Epithelial cell of esophagus (primary cell): ENCODE measurements around the gene TAS2R60.

Experiments used
- DNase-seq: peaks from one replicate; pipeline ENCODE4 v3.0.0; 2010; ENCODE audit warnings: low read depth
- H3K4me3 ChIP-seq: 2 replicates; pipeline ENCODE4 v1.5.1; 2011; ENCODE audit warnings: mild to moderate bottlenecking, low read length, control low read depth
- TF ChIP-seq, protein P1 (sequence below): IDR thresholded peaks from 2 replicates; pipeline ENCODE4 v1.5.1; 2011; ENCODE audit warnings: low read depth, mild to moderate bottlenecking, low read length, control low read depth, inconsistent platforms; ENCODE audit not compliant: insufficient read depth; ENCODE audit errors: missing control alignments

Gene TAS2R60, protein sequence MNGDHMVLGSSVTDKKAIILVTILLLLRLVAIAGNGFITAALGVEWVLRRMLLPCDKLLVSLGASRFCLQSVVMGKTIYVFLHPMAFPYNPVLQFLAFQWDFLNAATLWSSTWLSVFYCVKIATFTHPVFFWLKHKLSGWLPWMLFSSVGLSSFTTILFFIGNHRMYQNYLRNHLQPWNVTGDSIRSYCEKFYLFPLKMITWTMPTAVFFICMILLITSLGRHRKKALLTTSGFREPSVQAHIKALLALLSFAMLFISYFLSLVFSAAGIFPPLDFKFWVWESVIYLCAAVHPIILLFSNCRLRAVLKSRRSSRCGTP

DNA sequence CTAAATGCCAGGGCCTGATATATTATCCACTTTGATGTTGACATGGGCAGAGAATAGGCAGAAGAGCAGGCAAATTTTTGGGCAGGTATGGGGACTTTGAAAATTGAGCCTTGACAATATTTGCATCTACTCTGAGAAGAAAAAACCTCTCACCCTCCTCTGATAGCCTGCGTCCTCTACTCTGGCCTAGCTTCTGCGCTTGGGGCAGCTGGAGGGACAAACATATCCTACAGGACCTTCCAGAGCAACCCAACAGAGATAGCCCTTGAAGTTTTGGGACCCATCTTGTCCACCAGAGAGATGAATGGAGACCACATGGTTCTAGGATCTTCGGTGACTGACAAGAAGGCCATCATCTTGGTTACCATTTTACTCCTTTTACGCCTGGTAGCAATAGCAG, at the start of gene TAS2R60:
TAS2R60 (plus strand) TSS at position 301 of the 400 bp plus-strand sequence; CDS start at position 301, 0 bp downstream.
- DNase-seq: no peak
- no peak within 1 kb of the TSS for H3K4me3 ChIP-seq
- TF ChIP-seq, protein P1, sequence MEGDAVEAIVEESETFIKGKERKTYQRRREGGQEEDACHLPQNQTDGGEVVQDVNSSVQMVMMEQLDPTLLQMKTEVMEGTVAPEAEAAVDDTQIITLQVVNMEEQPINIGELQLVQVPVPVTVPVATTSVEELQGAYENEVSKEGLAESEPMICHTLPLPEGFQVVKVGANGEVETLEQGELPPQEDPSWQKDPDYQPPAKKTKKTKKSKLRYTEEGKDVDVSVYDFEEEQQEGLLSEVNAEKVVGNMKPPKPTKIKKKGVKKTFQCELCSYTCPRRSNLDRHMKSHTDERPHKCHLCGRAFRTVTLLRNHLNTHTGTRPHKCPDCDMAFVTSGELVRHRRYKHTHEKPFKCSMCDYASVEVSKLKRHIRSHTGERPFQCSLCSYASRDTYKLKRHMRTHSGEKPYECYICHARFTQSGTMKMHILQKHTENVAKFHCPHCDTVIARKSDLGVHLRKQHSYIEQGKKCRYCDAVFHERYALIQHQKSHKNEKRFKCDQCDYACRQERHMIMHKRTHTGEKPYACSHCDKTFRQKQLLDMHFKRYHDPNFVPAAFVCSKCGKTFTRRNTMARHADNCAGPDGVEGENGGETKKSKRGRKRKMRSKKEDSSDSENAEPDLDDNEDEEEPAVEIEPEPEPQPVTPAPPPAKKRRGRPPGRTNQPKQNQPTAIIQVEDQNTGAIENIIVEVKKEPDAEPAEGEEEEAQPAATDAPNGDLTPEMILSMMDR: no peak

DNA sequence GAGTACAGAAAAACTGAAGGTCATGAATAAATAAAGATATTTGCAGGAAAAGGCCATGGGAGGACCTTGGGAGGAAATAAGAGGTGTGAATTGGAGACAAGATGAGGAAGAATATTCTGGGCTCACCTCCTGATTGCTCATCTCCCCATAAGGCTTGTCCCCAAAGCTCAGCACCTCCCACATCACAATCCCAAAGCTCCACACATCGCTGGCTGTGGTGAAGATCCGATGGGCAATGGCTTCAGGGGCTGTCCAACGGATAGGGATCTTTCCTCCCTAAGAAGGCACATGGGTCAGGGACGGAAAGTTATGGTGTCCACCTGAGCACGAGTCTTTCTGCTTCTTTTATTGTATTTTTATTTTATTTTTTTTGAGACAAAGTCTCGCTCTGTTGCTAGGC, 49.2 kb upstream of the TAS2R60 start:
- TF ChIP-seq, protein P1: no peak
- H3K4me3 ChIP-seq: no peak overlapping the region
- DNase-seq: no peak

DNA sequence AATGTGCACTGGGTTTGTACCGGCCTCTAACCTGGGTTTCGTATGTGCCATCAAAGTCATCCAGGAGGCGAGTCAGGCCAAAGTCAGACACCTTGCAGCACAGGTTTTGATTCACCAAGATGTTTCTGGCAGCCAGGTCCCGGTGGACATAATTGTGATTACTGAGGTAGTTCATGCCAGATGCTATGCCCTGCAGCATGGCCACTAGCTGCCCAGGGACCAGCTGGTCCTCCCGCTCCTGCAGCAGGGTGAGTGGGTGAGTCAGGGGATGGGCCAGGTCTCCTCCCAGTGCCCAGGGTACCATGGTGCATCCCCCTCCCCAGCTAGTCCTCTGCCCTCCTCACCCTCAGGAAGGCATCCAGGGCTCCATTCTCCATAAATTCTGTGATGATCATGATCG, 48.5 kb upstream of the TAS2R60 start:
- TF ChIP-seq, protein P1: no peak

DNA sequence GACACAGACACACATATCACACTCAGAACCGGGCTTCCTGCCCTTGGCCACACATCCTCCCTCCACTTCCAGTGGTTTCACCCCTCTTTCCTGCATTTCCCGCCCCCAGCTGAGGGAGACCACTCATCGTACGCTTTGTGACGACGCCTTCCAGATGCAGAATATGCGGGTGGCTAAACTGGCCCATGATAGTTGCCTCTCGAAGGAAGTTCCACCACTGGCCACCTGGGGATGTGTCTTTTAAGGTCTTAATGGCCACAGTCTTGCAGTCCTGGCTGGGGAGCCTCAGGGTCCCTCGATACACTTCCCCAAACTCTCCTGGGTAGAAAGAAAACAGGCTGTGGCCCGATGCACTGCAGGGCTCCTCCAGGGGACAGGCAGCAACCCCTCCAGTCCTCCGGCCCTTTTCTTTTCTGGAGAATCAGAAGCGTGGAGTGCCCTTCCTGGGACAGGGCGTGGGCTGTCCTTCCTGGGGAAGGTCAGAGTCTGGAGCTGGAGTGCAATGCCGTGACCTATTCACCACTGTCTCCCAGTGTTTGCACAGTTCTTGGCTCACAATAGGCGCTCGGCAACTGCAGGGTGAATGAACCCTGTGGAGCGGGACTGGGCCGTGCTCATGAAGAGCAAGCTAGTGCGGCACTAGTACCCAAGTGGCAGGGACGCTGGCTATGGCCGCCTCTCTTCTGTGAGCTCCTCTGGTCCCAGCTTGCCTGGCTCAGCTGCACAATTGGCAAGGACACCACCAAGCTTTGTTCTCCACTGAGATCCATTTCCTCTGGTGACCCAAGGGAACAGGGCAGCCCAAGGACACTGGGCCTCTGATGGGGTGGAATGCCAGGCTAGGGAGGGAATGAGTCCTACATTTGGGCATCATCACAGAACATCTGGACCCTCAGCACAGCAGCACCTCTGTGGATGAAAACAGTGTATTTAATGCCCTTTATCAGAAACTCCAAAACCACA, 47.8 kb upstream of the TAS2R60 start:
- TF ChIP-seq, protein P1: no peak
- DNase-seq: no peak
- no peak overlapping the region for H3K4me3 ChIP-seq

More for the DNA sequence above, 48.5 kb upstream of the TAS2R60 start:
- no peak for DNase-seq
- no peak overlapping the region for H3K4me3 ChIP-seq

DNA sequence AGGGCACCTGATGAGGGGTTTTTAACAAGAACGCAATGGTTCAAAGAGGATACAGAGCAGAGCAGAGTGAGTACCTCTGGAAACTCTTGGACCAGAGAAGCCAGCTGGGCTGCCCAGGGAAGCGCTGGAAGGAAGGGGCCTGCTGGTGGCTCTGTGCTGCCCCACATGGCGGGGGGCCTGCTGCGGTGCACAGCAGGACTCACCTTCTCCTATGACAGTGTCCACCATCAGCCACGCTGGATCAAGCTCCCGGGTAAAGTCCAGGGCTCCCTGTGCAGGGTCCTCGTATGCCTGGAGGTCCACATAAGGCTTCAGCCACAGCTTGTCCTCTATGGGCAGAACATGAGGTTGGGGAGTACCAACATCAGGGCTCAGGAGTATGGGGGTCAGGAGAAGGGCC, 47.1 kb upstream of the TAS2R60 start:
- TF ChIP-seq, protein P1: no peak
- DNase-seq: no peak
- H3K4me3 ChIP-seq: no peak overlapping the region

DNA sequence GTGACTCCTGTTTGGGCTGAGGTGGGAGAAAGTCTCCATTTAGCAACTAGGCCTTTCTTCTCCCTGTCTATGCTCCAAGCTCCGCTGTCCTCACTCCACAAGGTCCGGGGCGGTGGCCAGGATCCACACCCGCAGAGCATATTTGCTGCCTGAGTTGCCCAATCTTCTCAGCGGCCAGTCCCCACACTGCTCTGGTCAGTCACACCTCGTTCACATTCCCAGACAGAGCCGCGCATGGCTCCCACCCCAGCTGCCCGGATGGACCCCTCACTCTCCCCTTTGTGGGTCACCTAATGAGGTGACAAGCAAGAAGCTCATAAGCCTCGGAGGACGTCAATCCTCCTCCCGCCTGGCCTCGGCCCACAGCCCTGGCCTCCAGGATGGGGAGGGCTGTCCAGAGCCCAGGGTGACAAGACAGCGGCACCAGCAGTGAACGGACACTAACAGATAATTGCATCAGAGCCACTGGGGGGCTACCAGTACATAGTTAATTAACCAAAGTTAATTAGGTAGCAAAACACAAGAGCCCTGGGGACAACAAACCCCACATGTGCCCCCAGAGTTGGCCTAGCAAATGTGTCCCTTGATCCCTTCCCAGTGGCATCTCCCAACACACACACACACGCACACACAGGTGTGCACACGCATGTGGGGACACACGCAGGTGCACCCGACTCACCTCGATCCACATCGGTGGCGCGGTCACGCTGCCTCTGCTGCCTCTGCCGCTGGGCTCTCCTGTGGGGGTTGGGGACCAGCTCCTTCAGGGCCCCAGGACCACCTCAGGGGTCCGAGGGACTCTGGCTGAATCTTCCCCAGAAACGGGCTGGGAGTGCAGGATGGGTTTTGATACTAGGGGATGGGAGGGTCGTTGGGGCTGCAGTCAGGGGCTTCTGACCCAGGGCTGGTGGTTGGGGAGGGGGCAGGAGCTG, 46.4 kb upstream of the TAS2R60 start:
- no peak overlapping the region for H3K4me3 ChIP-seq

More for the DNA sequence above, 46.4 kb upstream of the TAS2R60 start:
- TF ChIP-seq, protein P1: no peak
- no peak for DNase-seq
